ENCODE data around the gene SCIN.
"Not testable (repeated sequence)": the region's sequence is repeated elsewhere in the genome, so short reads cannot be mapped to it uniquely, and the experiment has no call there.

SCIN gene

GRCh38 chr7:12570534-12571461, at the start of gene SCIN:
Gene SCIN, plus strand, starts transcription at chr7:12570720. Its CDS starts 67 bp downstream, at chr7:12570787.
- H2AFZ ChIP-seq, result peak within 1 kb of the TSS; percentile 71
- no peaks in the 10 kb centered on the region for H3K9me3 ChIP-seq (ENCODE audit: control insufficient read depth, low read length)
- no peaks in the 10 kb centered on the region for H3K27me3 ChIP-seq (ENCODE audit: control insufficient read depth, insufficient read depth, low read length)
- H3K36me3 ChIP-seq (ENCODE audit: control insufficient read depth, insufficient read depth, low read length), result no peaks in the 10 kb centered on the region
- H3K27ac ChIP-seq, result no peak within 1 kb of the TSS
- no peak for TF ChIP-seq CTCF (IDR thresholded peaks at IDR 0.05)
- H3K4me3 ChIP-seq (ENCODE audit: low read depth, low read length), result peak within 1 kb of the TSS; percentile 39
- H3K4me1 ChIP-seq, result peaks cover 5% of the 10 kb centered on the region
- no peak within 1 kb of the TSS for H3K9ac ChIP-seq
- H3K79me2 ChIP-seq, result no peaks in the 10 kb centered on the region
- H3K4me2 ChIP-seq (ENCODE audit: low read length), result peak within 1 kb of the TSS; percentile 65

- Histone ChIP-seq H3K4me2 (ENCODE audit: low read length) (no peak overlapping the region), H3K4me1 (no peaks in the 10 kb centered on the region), H2AFZ (no peak overlapping the region), H3K4me3 (ENCODE audit: low read depth, low read length) (no peak overlapping the region), H3K9me3 (ENCODE audit: control insufficient read depth, low read length) (no peaks in the 10 kb centered on the region), H3K9ac (no peak overlapping the region), H3K36me3 (ENCODE audit: control insufficient read depth, insufficient read depth, low read length) (no peaks in the 10 kb centered on the region), H3K27me3 (ENCODE audit: control insufficient read depth, insufficient read depth, low read length) (no peaks in the 10 kb centered on the region), H3K27ac (no peak overlapping the region), H3K79me2 (no peaks in the 10 kb centered on the region)
- peak; percentile 49 for TF ChIP-seq CTCF (IDR thresholded peaks at IDR 0.05)
Observed at GRCh38 chr7:12524794-12525386, 45.6 kb upstream of the SCIN start.

GRCh38 chr7:12526693-12527092, 43.8 kb upstream of the SCIN start:
- not testable (repeated sequence) for H3K36me3 ChIP-seq (ENCODE audit: control insufficient read depth, insufficient read depth, low read length); H3K4me3 ChIP-seq (ENCODE audit: low read depth, low read length); H3K79me2 ChIP-seq; H3K4me1 ChIP-seq; H3K27me3 ChIP-seq (ENCODE audit: control insufficient read depth, insufficient read depth, low read length); H3K4me2 ChIP-seq (ENCODE audit: low read length); H3K9ac ChIP-seq; H3K27ac ChIP-seq; H3K9me3 ChIP-seq (ENCODE audit: control insufficient read depth, low read length); H2AFZ ChIP-seq

GRCh38 chr7:12527670-12528069, 42.9 kb upstream of the SCIN start:
- not testable (repeated sequence) for H3K4me3 ChIP-seq (ENCODE audit: low read depth, low read length); H3K4me2 ChIP-seq (ENCODE audit: low read length)

GRCh38 chr7:12529971-12530710, 40.4 kb upstream of the SCIN start:
- Histone ChIP-seq H3K4me2 (ENCODE audit: low read length) (no peak overlapping the region), H2AFZ (no peak overlapping the region), H3K36me3 (ENCODE audit: control insufficient read depth, insufficient read depth, low read length) (no peaks in the 10 kb centered on the region), H3K4me3 (ENCODE audit: low read depth, low read length) (no peak overlapping the region), H3K27me3 (ENCODE audit: control insufficient read depth, insufficient read depth, low read length) (no peaks in the 10 kb centered on the region), H3K9me3 (ENCODE audit: control insufficient read depth, low read length) (no peaks in the 10 kb centered on the region), H3K79me2 (no peaks in the 10 kb centered on the region), H3K4me1 (no peaks in the 10 kb centered on the region), H3K9ac (no peak overlapping the region), H3K27ac (no peak overlapping the region)
- no peak for TF ChIP-seq CTCF (IDR thresholded peaks at IDR 0.05)

More at GRCh38 chr7:12527670-12528069, 42.9 kb upstream of the SCIN start:
- not testable (repeated sequence) for H3K36me3 ChIP-seq (ENCODE audit: control insufficient read depth, insufficient read depth, low read length); H3K79me2 ChIP-seq; H2AFZ ChIP-seq; H3K9ac ChIP-seq; H3K27ac ChIP-seq; H3K9me3 ChIP-seq (ENCODE audit: control insufficient read depth, low read length); H3K4me1 ChIP-seq; H3K27me3 ChIP-seq (ENCODE audit: control insufficient read depth, insufficient read depth, low read length)
